ENCODE data around the gene GHDC.

DNA sequence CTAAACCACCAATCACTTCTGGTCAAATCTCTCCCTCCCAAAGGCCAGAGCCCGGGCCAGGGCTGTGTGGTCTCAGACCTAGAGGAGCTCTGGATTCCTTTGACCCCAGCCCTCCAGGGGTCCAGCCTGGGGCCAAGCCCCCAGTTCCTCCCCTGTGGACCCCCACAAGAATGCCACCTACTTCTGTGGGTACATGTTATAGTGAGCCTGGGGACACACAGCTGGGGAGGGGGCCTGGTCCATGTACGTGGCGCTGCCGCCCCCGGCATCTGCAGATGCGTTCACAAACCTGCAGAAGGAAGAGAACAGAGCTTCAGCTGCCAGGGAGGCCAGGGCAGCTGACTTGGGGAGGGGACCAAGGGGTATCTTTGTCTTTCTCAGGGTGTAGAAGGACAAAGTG is 7.9 kb upstream of the GHDC start:
- TF ChIP-seq, protein P1, sequence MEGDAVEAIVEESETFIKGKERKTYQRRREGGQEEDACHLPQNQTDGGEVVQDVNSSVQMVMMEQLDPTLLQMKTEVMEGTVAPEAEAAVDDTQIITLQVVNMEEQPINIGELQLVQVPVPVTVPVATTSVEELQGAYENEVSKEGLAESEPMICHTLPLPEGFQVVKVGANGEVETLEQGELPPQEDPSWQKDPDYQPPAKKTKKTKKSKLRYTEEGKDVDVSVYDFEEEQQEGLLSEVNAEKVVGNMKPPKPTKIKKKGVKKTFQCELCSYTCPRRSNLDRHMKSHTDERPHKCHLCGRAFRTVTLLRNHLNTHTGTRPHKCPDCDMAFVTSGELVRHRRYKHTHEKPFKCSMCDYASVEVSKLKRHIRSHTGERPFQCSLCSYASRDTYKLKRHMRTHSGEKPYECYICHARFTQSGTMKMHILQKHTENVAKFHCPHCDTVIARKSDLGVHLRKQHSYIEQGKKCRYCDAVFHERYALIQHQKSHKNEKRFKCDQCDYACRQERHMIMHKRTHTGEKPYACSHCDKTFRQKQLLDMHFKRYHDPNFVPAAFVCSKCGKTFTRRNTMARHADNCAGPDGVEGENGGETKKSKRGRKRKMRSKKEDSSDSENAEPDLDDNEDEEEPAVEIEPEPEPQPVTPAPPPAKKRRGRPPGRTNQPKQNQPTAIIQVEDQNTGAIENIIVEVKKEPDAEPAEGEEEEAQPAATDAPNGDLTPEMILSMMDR (IDR thresholded peaks at IDR 0.05; ENCODE audit: low read length), result no peak
- TF ChIP-seq EZH2 (IDR thresholded peaks at IDR 0.05; ENCODE audit: borderline replicate concordance, low read length), result no peak

All from OCI-LY1 (cell line).